WTC11 (cell line): ENCODE data around the gene DMTF1. TPM values are rescaled to one million over a fixed set of nuclear protein-coding genes. Genes with fewer than 3 reads are reported as not detected.

ENCODE experiments used
- ATAC-seq: fragments of 200-7000 bp; cut with Tn5 transposase; 2 replicates; pipeline ENCODE4 v1.10.0; 2021; ENCODE audit warnings: mild to moderate bottlenecking, moderate library complexity
- CTCF ChIA-PET: fragments of 300-600 bp; sonication (Branson Sonifier 250); formaldehyde crosslinking; loops from one replicate; lab custom pipeline; 2021; ENCODE audit warnings: antibody characterized with exemption; lab: Charles Lee
- POLR2A ChIA-PET: fragments of 350-600 bp; sonication (Branson Sonifier 250); formaldehyde crosslinking; loops from one replicate; lab custom pipeline; 2021; ENCODE audit warnings: antibody characterized with exemption; lab: Charles Lee
- DNase-seq: peaks from one replicate; pipeline ENCODE4 v3.0.0; 2021; ENCODE audit warnings: low spot score
- H3K27ac Mint-ChIP-seq: 2 replicates; pipeline ENCODE4 v1.8.0; 2021; ENCODE audit warnings: mixed read lengths
- H3K27me3 Mint-ChIP-seq: 2 replicates; pipeline ENCODE4 v1.8.0; 2021; ENCODE audit warnings: low read depth, mild to moderate bottlenecking, moderate library complexity, mixed read lengths
- H3K36me3 Mint-ChIP-seq: 2 replicates; pipeline ENCODE4 v1.8.0; 2021; ENCODE audit warnings: mixed read lengths
- H3K4me1 Mint-ChIP-seq: 2 replicates; pipeline ENCODE4 v1.8.0; 2022; ENCODE audit warnings: mixed read lengths
- H3K4me3 Mint-ChIP-seq: 2 replicates; pipeline ENCODE4 v1.8.0; 2021; ENCODE audit warnings: mild to moderate bottlenecking, moderate library complexity, mixed read lengths
- H3K9me3 Mint-ChIP-seq: 2 replicates; pipeline ENCODE4 v1.8.0; 2021; ENCODE audit warnings: mixed read lengths
- CREM ChIP-seq: sonication (generic); formaldehyde crosslinking; IDR thresholded peaks from 2 replicates; pipeline ENCODE4 v1.8.1; 2022; ENCODE audit warnings: mild to moderate bottlenecking, missing genetic modification reagents, moderate library complexity
- ETV6 ChIP-seq: sonication (generic); formaldehyde crosslinking; IDR thresholded peaks from 2 replicates; pipeline ENCODE4 v1.8.1; 2022; ENCODE audit warnings: mild to moderate bottlenecking, missing genetic modification reagents
- JAZF1 ChIP-seq: fragments of 250-450 bp; sonication (Bioruptor Pico); IDR thresholded peaks from 2 replicates; pipeline ENCODE4 v1.9.0; 2021; ENCODE audit warnings: moderate library complexity, mild to moderate bottlenecking, inconsistent platforms
- KAT7 ChIP-seq: sonication (generic); formaldehyde crosslinking; IDR thresholded peaks from 2 replicates; pipeline ENCODE4 v1.8.1; 2023; ENCODE audit warnings: missing genetic modification reagents, mild to moderate bottlenecking, borderline replicate concordance
- MXD4 ChIP-seq: fragments of 250-450 bp; sonication (Bioruptor Pico); IDR thresholded peaks from 2 replicates; pipeline ENCODE4 v1.8.0; 2021; ENCODE audit warnings: mild to moderate bottlenecking, moderate library complexity, borderline replicate concordance
- PRRX2 ChIP-seq: fragments of 250-450 bp; sonication (Bioruptor Pico); IDR thresholded peaks from 2 replicates; pipeline ENCODE4 v1.8.0; 2021; ENCODE audit warnings: mild to moderate bottlenecking
- RELA ChIP-seq: sonication (generic); formaldehyde crosslinking; IDR thresholded peaks from 2 replicates; pipeline ENCODE4 v1.8.1; 2022; ENCODE audit warnings: missing genetic modification reagents, mild to moderate bottlenecking, borderline replicate concordance
- RORB ChIP-seq: fragments of 250-450 bp; sonication (Bioruptor Pico); IDR thresholded peaks from 2 replicates; pipeline ENCODE4 v1.9.0; 2021; ENCODE audit warnings: mild to moderate bottlenecking
- SMAD4 ChIP-seq: sonication (generic); formaldehyde crosslinking; IDR thresholded peaks from 2 replicates; pipeline ENCODE4 v1.8.0; 2022; ENCODE audit warnings: mild to moderate bottlenecking, missing genetic modification reagents
- SOX15 ChIP-seq: fragments of 250-450 bp; sonication (Bioruptor Pico); IDR thresholded peaks from 2 replicates; pipeline ENCODE4 v1.9.0; 2021; ENCODE audit warnings: mild to moderate bottlenecking
- ZBTB21 ChIP-seq: sonication (generic); formaldehyde crosslinking; IDR thresholded peaks from 2 replicates; pipeline ENCODE4 v1.8.1; 2023; ENCODE audit warnings: mild to moderate bottlenecking, missing genetic modification reagents, borderline replicate concordance
- ZNF219 ChIP-seq: sonication (generic); formaldehyde crosslinking; IDR thresholded peaks from 2 replicates; pipeline ENCODE4 v1.8.0; 2023; ENCODE audit warnings: missing genetic modification reagents, mild to moderate bottlenecking, borderline replicate concordance
- ZNF671 ChIP-seq: fragments of 250-450 bp; sonication (Bioruptor Pico); IDR thresholded peaks from 2 replicates; pipeline ENCODE4 v1.8.0; 2021; ENCODE audit warnings: mild to moderate bottlenecking
- total RNA-seq: library from RNA; stranded (reverse); gene quantifications from 3 replicates; pipeline ENCODE4 v1.2.3, GENCODE V29; 2021
- TF ChIP-seq, protein P1 (sequence below): sonication (generic); formaldehyde crosslinking; IDR thresholded peaks from 2 replicates; pipeline ENCODE4 v1.8.0; 2022; ENCODE audit warnings: mild to moderate bottlenecking, missing genetic modification reagents
- TF ChIP-seq, protein P2 (sequence below): sonication (generic); formaldehyde crosslinking; IDR thresholded peaks from 2 replicates; pipeline ENCODE4 v1.8.1; 2023; ENCODE audit warnings: mild to moderate bottlenecking, missing genetic modification reagents, moderate library complexity
- TF ChIP-seq, protein P3 (sequence below): sonication (generic); formaldehyde crosslinking; conservative IDR thresholded peaks from 2 replicates; pipeline ENCODE4 v1.8.1; 2023; ENCODE audit warnings: mild to moderate bottlenecking, low read depth, missing genetic modification reagents, moderate library complexity
- TF ChIP-seq, protein P4 (sequence below): fragments of 250-450 bp; sonication (Bioruptor Pico); IDR thresholded peaks from 2 replicates; pipeline ENCODE4 v1.8.0; 2021; ENCODE audit warnings: mild to moderate bottlenecking
- TF ChIP-seq, protein P5 (sequence below): fragments of 250-450 bp; sonication (Bioruptor Pico); IDR thresholded peaks from 2 replicates; pipeline ENCODE4 v1.9.0; 2021; ENCODE audit warnings: moderate library complexity, mild to moderate bottlenecking, inconsistent platforms, borderline replicate concordance

DMTF1 gene
- total RNA-seq, 1 experiment from 2014 or later, result 79.3 TPM

DNA sequence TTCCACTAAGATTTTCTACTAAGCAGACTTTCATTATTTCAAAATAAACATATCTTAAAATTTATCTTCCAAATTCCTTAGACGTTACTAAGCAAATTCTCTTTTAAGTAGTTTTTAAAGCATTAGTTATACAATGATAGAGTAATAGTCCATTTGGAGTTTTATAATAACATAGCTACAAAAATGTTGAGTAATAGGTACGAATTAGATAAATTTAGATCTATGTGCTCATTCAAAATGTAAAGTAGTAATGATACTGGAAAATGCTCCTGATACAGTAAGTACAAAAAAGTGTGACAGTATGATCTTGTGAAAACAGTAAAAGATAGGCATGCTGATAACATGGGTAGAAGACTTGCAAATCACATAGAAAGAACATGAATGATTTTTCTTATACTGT, 4.5 kb downstream of the DMTF1 start:
- ChIA-PET POLR2A (no interaction called here), CTCF (no interaction called here)
- ATAC-seq, result no peak
- no peak for DNase-seq
- Mint-ChIP-seq H3K27ac (no peak overlapping the region), H3K9me3 (no peaks in the 10 kb centered on the region), H3K4me1 (peaks cover 31% of the 10 kb centered on the region), H3K27me3 (no peaks in the 10 kb centered on the region), H3K4me3 (no peak overlapping the region), H3K36me3 (peaks cover 10% of the 10 kb centered on the region)
- TF ChIP-seq, protein P1, sequence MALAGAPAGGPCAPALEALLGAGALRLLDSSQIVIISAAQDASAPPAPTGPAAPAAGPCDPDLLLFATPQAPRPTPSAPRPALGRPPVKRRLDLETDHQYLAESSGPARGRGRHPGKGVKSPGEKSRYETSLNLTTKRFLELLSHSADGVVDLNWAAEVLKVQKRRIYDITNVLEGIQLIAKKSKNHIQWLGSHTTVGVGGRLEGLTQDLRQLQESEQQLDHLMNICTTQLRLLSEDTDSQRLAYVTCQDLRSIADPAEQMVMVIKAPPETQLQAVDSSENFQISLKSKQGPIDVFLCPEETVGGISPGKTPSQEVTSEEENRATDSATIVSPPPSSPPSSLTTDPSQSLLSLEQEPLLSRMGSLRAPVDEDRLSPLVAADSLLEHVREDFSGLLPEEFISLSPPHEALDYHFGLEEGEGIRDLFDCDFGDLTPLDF, result no peak
- TF ChIP-seq, protein P2, sequence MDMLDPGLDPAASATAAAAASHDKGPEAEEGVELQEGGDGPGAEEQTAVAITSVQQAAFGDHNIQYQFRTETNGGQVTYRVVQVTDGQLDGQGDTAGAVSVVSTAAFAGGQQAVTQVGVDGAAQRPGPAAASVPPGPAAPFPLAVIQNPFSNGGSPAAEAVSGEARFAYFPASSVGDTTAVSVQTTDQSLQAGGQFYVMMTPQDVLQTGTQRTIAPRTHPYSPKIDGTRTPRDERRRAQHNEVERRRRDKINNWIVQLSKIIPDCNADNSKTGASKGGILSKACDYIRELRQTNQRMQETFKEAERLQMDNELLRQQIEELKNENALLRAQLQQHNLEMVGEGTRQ, result no peak
- no peak for TF ChIP-seq PRRX2 (CRISPR knock-in tag)
- TF ChIP-seq, protein P3, sequence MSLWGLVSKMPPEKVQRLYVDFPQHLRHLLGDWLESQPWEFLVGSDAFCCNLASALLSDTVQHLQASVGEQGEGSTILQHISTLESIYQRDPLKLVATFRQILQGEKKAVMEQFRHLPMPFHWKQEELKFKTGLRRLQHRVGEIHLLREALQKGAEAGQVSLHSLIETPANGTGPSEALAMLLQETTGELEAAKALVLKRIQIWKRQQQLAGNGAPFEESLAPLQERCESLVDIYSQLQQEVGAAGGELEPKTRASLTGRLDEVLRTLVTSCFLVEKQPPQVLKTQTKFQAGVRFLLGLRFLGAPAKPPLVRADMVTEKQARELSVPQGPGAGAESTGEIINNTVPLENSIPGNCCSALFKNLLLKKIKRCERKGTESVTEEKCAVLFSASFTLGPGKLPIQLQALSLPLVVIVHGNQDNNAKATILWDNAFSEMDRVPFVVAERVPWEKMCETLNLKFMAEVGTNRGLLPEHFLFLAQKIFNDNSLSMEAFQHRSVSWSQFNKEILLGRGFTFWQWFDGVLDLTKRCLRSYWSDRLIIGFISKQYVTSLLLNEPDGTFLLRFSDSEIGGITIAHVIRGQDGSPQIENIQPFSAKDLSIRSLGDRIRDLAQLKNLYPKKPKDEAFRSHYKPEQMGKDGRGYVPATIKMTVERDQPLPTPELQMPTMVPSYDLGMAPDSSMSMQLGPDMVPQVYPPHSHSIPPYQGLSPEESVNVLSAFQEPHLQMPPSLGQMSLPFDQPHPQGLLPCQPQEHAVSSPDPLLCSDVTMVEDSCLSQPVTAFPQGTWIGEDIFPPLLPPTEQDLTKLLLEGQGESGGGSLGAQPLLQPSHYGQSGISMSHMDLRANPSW (CRISPR knock-in tag), result no peak
- TF ChIP-seq KAT7 (CRISPR knock-in tag), result no peak
- no peak for TF ChIP-seq SOX15 (CRISPR knock-in tag)
- TF ChIP-seq ETV6 (CRISPR knock-in tag), result no peak

DNA sequence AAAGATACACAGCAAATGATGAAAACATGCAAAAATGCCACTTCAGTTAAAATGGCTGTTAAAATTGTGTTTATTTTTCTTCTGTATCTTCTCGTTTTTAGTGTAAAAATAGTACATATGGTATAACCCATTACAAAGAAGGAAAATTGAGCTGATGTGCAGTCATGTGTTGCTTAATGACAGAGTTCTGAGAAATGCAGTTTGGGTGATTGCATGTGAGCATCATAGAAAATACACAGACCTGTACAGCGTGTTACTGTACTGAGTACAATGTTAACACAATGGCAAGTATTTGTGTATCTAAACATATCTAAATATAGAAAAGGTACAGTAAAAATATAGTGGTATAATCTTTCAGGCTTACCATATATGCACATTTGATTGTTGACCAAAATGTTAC, 7.3 kb downstream of the DMTF1 start:
- DNase-seq (no peak), ATAC-seq (no peak)
- ChIA-PET CTCF (interaction anchor here (0.6 kb wide), 1 partner anchor 95 kb away, joined by 3 read pairs; no protein-coding TSS in a partner anchor), POLR2A (interaction anchor here (0.9 kb wide), 1 partner anchor 61 kb away, joined by 3 read pairs; no protein-coding TSS in a partner anchor)
- Mint-ChIP-seq H3K27me3 (no peaks in the 10 kb centered on the region), H3K36me3 (peaks cover 17% of the 10 kb centered on the region), H3K9me3 (no peaks in the 10 kb centered on the region), H3K4me3 (no peak overlapping the region), H3K4me1 (peaks cover 24% of the 10 kb centered on the region), H3K27ac (peak overlapping the region; percentile 74; the same call in 1 of the 2 replicates)
- TF ChIP-seq SMAD4 (CRISPR knock-in tag) (no peak), JAZF1 (CRISPR knock-in tag) (no peak), ZBTB21 (no peak), RORB (CRISPR knock-in tag) (no peak), ZNF671 (CRISPR knock-in tag) (no peak), MXD4 (no peak), RELA (CRISPR knock-in tag) (no peak), CREM (CRISPR knock-in tag) (no peak), PRRX2 (CRISPR knock-in tag) (no peak)
- TF ChIP-seq, protein P4, sequence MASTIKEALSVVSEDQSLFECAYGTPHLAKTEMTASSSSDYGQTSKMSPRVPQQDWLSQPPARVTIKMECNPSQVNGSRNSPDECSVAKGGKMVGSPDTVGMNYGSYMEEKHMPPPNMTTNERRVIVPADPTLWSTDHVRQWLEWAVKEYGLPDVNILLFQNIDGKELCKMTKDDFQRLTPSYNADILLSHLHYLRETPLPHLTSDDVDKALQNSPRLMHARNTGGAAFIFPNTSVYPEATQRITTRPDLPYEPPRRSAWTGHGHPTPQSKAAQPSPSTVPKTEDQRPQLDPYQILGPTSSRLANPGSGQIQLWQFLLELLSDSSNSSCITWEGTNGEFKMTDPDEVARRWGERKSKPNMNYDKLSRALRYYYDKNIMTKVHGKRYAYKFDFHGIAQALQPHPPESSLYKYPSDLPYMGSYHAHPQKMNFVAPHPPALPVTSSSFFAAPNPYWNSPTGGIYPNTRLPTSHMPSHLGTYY (CRISPR knock-in tag), result no peak

DNA sequence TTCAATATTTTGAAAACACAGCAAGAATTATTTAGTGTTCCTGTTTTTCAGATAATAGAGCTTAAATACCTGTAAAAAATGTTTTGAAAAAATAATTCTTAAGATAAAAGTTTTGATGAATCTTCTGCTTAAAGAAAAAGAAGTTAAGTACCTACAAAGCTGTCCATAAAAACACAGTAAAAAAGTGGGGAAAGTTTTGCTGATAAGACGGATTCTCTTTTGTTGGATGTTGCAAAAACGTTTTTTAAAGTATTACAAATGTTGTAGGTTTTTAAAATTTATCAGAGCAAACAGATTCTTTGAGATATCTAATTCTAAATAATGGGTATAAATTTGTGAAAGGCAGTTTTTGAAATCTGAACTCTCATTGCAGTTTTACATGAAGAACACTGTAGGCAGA, 12.2 kb downstream of the DMTF1 start:
- TF ChIP-seq, protein P5, sequence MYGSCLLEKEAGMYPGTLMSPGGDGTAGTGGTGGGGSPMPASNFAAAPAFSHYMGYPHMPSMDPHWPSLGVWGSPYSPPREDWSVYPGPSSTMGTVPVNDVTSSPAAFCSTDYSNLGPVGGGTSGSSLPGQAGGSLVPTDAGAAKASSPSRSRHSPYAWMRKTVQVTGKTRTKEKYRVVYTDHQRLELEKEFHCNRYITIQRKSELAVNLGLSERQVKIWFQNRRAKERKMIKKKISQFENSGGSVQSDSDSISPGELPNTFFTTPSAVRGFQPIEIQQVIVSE, result no peak
- no peak for TF ChIP-seq ZNF219
- no peak for ATAC-seq
- peaks cover 59% of the 10 kb centered on the region for H3K36me3 Mint-ChIP-seq
- ChIA-PET POLR2A (interaction anchor here (0.5 to 0.6 kb wide), 2 partner anchors 48 to 147 kb away, joined by 3 to 4 read pairs; no protein-coding TSS in a partner anchor), CTCF (no interaction called here)
- H3K27me3 Mint-ChIP-seq, result no peaks in the 10 kb centered on the region
- H3K4me3 Mint-ChIP-seq, result no peak overlapping the region
- DNase-seq, result no peak
- no peaks in the 10 kb centered on the region for H3K9me3 Mint-ChIP-seq
- no peak overlapping the region for H3K27ac Mint-ChIP-seq
- H3K4me1 Mint-ChIP-seq, result no peaks in the 10 kb centered on the region
